Stimulated activated naive CD8-positive, alpha-beta T cell treated with anti-CD3 and anti-CD28 coated beads, Interleukin-15, Interleukin-2, amounts not matched to agents 100 U/mL and 50 U/mL, for 24 hours (primary cell): ENCODE results near the gene TWF2.
A peak's percentile ranks its signal among the peaks of the same experiment; 100 is the strongest.

Experiments
- ATAC-seq: fragments of 150-1000 bp; cut with Tn5 transposase; one replicate; pipeline ENCODE4 v1.10.0; 2021
- DNase-seq: peaks from one replicate; pipeline ENCODE4 v3.0.0; 2021

The TWF2 gene

DNA sequence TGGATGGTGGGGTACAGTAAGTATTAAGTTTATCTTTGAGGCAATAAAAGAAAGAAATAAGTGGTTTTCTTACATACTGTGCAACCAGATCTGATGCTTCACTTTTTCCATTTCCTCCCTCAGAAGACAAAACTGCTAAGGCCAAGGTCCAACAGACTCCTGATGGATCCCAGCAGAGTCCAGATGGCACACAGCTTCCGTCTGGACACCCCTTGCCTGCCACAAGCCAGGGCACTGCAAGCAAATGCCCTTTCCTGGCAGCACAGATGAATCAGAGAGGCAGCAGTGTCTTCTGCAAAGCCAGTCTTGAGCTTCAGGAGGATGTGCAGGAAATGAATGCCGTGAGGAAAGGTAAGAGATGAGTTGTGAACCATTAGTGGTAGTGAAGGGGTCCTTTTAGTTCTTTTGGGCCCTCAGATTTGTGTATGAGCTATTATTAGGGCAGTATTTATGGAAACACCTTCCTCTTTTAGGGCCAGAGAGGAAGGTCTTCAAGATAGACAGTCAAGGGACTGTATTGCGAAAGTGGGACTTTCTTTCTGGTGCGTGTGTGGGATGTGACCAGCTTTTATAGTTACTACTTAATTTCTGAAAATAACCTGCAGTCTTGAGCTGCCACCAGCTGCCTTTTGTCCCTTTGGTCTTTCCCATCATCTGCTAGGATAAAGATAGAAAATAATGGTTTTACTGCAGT lies 36.4 kb downstream of the TWF2 start:
- ATAC-seq: no peak

DNA sequence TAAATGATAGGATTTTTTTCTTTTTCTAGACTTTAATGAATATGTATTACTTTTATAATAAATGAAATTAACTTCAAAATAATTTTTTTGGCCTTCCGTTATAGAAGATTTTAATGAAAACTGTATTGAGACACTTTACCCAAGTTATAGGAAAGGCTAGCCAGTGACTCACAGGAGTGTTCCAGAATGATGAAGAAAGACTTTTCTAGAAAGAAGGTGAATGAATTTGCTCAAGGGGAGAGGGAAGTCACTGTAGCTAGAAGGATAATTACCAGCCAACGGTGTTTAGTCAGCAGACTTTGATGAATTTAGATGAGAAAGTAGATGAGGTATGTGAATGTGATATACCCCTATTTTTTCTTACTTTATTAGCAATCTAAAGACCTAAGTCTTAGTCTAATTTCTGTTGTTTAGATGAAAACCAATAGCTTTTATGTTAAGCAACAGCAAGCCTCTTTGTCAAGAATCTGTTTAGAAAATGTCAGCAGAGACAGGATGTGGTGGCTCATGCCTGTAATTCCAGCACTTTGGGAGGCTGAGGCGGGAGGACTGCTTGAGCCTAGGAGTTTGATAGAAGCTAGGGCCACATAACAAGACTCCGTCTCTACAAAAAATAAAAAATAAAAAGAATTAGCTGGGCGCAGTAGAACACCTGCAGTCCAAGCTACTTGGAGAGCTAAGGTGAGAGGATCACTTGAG lies 37.8 kb downstream of the TWF2 start:
- DNase-seq: no peak
- ATAC-seq: no peak

More for the DNA sequence above, 36.4 kb downstream of the TWF2 start:
- DNase-seq: no peak

DNA sequence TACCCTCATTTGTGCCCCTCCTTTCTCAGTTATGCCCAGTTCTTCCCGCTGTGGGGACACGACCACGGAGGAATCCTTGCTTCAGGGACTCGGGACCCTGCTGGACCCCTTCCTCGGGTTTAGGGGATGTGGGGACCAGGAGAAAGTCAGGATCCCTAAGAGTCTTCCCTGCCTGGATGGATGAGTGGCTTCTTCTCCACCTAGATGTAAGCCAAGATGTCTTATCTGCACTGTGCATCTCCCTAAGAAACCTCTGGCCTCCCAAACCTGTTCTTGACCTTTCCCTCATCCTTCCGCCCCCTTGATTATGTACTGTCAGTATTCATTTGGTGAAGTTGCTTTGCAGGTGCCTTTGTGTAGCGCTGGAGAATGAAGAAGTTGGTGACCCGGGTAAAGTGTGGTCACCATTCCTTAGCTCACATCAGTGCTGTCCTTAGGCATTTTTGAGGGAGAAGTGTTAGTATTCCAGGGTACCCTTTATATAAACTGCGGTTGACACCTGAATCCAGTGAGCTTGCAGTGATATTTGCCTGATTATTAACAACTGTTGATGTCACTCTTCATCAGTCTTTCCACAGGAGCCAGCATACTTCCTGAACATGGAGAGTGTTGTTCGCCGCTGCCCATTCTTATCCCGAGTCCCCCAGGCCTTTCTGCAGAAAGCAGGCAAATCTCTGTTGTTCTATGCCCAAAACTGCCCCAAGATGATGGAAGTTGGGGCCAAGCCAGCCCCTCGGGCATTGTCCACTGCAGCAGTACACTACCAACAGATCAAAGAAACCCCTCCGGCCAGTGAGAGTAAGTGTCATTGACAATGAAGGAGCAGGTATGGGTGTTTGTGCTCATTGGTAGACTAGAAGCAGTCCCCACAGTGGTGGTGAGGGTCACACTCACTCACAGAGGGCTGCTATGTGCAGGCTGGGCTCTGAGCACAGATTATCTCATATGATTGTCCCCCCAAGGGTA lies 40.0 kb downstream of the TWF2 start:
- DNase-seq (no peak), ATAC-seq (no peak)

DNA sequence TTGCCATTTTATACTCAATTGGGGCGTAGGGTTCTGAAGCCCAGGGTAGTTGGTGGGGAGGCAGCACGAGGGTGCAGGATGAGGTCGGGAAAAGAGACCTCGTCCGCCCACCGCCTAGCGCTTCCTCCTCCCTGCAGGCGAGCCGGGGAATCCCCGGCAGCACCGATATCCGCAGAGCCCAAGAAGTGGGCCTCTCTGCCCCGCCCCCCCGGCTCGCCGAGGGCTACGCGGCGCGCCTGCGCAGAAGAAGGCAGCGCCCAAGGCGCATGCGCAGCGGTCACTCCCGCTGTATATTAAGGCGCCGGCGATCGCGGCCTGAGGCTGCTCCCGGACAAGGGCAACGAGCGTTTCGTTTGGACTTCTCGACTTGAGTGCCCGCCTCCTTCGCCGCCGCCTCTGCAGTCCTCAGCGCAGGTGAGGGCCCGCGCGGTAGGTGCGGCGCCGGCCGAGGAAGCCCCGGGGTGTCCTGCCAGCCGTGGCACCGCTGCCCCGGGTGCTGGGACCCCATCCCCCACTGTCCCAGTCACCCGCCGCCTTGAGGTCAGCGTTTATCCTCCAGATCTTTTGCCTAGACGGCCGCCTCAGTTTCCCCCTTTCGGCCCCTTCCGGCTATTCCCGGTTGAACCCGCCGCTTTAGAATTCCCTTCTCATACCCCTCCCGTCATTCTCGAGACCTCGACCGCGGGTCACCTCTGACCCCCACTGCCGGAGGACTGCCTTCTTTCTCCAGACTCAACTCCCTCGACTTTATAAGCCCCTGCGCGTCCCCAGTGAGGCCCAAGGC lies 40.9 kb downstream of the TWF2 start, which contains the start of gene ALAS1:
Gene ALAS1 (plus strand): TSS at position 319 of the 784 bp plus-strand sequence. CDS start 1,082 bp downstream, outside the sequence.
- peak; percentile 94 for ATAC-seq
- DNase-seq: peak; percentile 97

DNA sequence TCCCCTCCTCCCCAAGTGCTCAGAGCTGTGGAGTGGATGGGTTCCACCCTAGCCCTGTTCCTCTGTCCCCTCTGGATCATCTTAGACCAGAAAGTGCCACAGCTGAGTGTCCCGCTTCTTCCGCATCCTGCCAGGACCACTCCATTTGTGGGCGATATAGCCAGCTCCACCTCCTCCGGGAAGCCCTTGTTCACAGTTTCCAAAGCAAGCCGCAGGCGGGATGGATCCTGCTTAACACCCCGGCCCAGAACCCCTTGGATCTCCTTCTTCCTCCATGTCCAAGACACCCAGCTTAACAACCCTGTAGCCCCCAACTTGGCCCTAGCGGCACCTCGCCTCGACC lies 41.5 kb downstream of the TWF2 start:
- DNase-seq: no peak
- ATAC-seq: no peak

DNA sequence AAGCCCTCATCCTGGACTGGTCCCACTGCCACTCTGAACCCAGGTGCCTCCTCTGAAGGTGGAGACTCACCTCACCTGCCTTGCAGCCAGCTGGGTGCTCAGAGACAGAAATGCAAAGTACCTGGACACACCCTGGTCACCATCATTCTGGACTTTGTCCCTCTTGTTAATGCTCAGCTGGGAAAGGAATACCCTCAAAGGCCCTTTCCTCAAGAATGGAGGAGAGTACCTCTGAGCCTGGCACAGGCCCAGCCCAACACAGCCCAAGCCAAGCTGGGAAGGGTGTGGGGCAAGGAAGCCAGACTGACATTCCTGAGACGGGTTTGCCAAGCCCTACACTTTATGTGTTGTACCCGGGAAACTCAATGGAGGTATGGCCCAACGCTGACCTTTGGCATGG lies 42.0 kb downstream of the TWF2 start:
- ATAC-seq: no peak
- no peak for DNase-seq

DNA sequence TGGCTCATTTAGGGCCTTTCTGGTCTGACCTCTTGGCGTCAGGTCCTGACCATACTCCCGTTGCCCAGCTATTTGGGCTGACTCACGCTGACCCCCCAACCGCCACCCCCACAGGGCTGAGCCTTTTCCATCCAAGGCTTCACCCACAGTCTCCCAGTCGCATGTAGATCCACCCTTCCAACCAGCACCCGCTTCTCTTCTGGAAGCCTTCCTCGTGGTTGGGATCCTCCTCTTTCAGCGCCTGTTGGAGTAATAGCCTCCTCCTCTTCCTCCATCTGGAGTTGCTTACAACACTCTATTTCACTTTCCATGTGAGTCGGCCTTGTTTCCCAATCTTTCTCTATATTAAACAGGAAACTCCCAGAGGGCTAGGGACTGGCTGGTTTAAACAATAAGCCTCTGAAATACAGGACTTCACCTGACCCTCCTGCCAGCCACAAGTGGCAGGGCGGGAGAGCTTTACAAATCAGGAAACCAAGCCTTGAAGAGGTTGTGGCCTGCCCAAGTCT lies 43.1 kb downstream of the TWF2 start:
- DNase-seq: no peak
- ATAC-seq: no peak

DNA sequence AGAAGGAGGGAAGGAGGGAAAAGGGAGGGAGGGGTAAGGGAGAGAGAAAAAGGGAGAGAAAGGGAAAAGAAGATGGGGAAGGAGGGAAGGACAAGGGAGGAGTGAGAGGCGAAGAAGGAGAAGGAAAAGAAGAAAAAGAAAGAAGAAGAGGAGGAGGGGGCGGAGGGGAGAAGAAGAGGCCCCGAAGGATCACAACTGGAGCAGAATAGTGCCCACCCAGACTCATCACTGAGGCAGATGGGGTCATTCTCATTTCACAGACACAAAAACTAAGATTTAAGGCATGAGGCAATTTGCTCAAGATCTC lies 43.7 kb downstream of the TWF2 start:
- no peak for DNase-seq
- ATAC-seq: no peak

DNA sequence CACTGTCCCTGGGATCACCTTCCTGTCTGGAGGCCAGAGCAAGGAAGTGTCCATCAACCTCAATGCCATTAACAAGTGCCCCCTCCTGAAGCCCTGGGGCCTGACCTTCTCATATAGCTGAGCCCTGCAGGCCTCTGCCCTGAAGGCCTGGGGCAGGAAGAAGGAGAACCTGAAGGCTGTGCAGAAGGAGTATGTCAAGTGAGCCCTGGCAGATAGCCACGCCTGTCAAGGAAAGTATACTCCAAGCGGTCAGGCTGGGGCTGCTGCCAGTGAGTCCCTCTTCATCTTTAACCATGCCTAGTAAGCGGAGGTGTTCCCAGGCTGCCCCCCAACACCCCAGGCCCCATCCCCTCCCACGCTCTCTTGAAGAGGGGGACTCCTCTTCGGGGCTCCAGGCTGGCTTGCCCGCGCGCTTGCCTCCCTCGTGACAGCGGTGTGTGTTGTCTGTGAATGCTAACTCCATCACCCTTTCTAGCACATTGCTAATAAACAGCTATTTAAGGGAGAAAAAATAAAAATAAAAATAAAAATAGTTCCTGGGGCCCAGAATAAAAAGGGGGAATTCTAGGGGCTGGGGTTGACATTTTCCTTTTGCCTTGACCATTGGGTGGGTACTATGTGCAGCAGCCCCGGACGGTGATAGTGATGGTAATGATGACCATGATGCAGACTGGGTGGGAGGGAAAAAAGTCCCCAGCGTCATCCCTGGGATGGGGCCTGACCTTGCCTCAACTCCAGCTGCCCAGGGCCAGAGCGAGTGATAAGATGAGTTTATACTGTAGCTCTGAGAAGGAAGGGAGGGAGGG lies 44.3 kb downstream of the TWF2 start:
- no peak for DNase-seq
- no peak for ATAC-seq

DNA sequence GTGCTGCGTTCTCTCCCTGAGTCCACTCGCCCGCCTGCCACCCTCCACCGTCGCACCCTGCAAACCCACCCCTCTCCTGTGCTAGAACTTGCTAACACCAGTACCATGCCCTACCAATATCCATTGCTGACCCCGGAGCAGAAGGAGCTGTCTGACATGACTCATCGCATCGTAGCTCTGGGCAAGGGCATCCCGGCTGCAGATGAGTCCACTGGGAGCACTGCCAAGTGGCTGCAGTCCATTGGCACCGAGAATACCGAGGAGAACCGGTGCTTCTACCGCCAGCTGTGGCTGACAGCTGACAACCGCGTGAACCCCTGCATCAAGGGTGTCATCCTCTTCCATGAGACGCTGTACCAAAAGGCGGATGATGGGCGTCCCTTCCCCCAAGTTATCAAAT lies 45.9 kb downstream of the TWF2 start:
- ATAC-seq: no peak
- no peak for DNase-seq

DNA sequence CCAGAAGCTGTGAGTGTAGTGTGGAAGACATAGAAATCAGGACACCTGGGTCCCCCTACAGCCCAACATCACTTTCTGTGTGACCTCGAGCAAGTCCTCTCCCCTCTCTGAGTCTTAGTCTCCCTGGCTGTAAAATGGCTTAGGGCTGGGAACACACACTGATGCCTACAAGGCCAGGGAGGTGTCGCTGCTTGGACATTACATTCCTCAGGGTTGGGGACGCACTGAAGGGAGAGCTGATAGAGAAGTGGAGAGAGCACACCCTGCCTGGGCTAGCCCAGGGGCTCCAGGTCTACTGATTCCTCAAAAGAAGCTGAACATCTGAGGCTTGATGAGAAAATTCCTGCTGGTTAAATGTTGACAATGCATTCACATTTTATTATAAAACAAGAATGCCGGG lies 47.3 kb downstream of the TWF2 start:
- ATAC-seq: no peak

DNA sequence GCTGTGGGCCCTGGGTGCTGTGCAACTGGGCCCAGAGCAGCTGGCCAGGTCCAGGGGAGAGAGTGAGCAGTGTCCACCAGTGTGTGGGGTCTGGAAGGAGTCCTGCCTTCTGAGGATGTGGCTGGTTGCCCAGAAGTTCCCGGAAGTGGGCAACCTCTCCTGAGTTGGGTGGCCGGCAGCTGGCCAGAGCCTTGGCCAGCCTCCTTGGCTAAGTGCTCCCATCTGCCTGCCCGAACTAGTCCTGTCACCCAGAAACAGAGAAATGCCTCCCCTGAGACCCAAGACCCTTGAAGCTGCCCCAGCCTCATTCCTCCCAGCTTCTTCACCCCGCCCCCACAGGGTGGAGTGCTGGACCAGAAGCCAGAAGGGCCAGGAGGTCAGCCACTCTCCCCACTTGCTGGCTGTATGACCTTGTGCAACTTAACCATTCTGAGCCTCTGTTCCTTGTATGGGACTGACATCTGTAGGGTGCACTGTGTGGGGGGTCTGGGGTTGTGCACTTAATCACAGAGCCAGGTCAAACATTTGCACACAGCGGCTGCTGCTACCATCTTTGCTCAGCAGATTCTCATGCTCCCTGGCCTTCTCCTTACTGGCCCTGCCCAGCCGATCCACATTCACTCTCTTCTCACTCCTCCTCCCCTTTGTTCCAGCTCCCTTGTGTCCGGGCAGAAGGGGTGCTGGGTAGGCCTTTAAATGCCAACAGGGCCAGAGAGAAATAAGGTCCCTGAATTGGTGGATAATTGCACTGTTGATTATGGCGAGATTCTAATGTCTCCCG lies 48.5 kb downstream of the TWF2 start:
- DNase-seq (no peak), ATAC-seq (no peak)

More for the DNA sequence above, 47.3 kb downstream of the TWF2 start:
- no peak for DNase-seq

DNA sequence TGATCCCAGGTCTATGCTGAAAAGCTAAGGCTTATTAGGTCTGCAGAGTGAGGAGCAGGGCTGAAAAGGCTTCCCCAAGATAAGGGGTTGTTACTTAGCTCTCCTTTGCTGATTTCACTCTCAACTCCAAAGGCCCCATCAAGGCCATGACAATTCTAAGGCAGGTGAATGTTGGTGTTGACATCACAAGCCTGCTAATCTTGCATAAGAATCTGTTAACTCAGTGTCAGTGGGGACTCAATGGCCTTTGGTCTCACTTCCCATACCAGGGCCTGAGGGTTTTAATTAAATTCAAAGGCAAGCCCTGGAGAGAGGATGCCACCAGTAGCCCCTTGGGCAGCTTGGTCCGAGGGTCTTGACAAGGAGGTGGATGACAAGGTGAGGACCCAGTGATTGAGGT lies 50.4 kb downstream of the TWF2 start:
- ATAC-seq (no peak), DNase-seq (no peak)

DNA sequence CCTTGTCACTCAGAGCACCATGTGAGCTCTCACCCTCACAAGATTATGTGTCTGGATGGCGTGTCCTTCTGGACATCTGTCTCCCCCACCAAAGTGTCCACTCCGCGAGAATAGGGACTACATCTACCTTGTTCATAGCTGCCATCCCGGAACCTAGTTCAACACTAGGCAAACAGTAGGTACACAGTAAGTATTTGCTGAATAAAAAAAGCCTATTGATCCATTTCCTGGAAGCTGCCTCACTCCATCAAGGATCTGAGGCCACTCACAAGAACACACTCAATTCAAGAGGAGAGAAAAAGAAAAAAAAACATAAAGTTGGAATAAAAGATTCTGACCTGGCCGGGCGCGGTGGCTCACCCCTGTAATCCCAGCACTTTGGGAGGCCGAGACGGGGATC lies 52.2 kb downstream of the TWF2 start:
- ATAC-seq (no peak), DNase-seq (no peak)

DNA sequence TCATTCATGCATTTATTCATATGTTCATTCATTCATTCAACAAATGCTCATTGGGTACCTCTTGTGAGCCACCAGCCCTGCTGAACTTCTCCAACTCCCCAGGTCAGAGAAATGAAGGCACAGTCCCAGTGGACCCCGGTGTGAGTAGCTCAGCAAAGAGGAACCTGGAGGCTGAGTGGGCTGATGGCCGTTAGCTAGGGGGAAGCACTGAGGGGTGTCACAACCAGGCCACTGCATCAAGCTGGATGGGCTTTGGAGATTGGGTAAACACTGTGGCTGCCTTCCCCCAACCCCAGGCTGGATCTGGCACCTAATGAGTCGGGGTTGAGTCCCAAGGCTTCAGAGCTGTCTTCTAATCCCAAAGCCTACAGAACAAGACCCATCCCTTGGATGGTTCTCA lies 53.1 kb downstream of the TWF2 start:
- DNase-seq (no peak), ATAC-seq (no peak)

DNA sequence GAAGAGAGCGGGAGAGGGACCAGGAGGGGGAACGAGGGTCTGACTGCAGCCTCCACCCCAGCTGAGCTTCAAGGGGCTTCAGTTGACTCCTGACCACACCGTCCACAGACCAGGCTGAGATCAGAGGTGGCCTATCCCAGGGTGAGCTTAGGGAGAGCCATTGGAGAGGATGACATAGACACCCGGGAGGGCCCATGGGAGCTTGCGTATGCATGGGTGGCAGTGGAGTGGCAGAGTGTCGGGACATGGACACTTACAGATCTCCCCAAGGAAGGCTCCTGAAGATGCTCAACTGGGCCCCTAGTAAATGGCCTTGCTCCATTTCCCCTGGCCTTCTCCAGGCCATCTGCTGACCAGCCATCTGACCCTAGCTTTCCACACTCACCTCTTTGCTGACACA lies 53.6 kb downstream of the TWF2 start:
- ATAC-seq (no peak), DNase-seq (no peak)

DNA sequence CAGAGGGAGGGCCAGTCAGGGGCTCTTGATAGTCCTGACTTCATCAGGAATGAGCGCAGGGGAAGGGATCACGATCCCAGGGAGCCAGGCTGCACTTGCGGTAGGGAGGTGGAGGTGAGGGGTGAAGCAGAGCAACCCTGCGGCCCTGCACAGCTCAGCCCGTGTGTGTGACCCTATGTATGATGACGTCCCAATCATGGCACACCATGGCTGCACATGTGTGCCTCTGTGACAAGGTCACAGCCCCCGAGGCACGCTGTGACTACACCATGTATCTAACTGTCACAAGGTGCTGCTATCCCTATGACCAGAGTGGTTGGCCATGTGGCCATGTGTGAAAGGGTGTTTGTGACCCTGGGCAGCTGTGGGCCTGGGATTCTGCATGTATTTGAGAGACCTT lies 54.3 kb downstream of the TWF2 start:
- no peak for DNase-seq
- ATAC-seq: no peak

DNA sequence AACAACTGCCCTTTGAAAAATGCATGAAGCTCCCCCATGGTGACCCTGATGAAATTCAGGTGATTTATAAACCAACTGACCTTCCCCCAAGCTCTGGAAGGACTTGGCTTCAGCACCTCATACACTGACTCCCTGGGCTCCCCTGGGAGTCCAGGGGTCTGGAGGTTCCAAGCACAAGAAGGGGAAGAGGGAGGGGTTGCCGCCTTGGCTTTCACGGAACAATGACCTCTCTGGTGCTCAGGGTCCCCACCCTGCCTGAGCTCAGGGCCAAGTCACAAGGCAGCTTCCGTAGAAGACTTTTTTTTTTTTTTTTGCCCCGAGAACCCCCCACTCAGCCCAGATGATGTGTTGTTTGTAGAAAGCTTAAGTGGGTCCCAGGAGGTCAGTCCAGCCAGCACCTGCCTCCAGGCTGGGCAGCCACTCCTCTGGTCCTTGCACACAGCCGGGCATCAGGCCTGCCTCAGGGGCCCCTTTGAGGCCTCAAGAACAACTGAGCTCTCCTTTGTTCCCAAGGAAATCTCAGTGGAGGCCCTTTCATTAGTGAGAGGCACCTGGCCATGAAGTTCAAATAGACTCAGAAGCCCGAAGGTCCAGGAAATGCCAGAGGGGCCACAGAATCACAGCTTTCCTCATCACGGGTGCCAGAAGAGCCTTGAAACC lies 55.0 kb downstream of the TWF2 start:
- ATAC-seq (no peak), DNase-seq (no peak)

DNA sequence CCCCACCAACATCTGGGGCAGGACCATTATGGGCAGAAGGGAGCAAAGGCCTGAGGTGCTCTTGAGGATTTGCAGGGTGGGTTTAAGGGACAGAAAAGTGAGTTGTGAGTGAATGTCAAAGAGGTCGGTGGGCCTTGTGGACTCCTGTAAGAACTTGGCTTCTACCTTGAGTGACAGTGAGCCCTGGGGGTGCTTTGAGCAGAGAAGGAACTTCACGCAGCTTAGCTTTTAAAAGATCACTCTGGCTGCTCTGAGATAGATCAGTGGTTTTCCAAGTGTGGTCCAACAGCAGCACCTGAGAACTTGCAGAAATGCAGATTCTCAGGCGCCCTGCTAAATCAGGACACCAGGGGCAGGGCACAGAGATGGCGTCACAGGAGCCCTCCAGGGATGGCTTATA lies 56.3 kb downstream of the TWF2 start:
- ATAC-seq: no peak

DNA sequence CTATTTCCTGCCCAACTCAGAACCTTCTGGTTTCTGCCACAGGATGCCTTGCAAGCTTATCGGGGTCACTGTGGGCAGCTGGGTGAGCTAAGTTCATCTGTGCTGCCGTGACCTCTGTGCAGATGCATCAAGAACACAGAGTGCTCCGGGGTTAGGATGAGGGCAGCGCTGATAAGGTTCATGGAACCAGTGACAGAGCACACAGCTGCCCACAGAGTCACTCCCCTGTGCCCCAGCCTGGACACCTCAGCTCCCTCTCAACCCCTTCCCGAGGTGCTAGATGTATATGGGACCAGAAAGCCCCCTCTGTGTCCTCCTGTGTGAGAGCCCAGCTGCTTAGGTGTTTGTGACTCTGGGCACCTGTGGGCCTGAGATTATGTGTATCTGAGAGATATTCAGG lies 56.8 kb downstream of the TWF2 start:
- no peak for ATAC-seq
- no peak for DNase-seq

More for the DNA sequence above, 56.3 kb downstream of the TWF2 start:
- no peak for DNase-seq
